Measurements from ENCODE around the gene SPEM3. TPM values are rescaled to one million over a fixed set of nuclear protein-coding genes. Genes with fewer than 3 reads are reported as not detected.

The SPEM3 gene
- total RNA-seq (not detected), polyA plus RNA-seq (not detected)

GRCh38 chr17:7428557-7428956, at the start of gene SPEM3:
Gene SPEM3 (plus strand): TSS chr17:7428857. CDS start chr17:7428903, 46 bp downstream.
- no peaks in the 10 kb centered on the region for H3K4me1 ChIP-seq
- intact Hi-C loops (cut with DNase I) = no loop called here
- no peak for FAIRE-seq
- TF ChIP-seq, protein P1, sequence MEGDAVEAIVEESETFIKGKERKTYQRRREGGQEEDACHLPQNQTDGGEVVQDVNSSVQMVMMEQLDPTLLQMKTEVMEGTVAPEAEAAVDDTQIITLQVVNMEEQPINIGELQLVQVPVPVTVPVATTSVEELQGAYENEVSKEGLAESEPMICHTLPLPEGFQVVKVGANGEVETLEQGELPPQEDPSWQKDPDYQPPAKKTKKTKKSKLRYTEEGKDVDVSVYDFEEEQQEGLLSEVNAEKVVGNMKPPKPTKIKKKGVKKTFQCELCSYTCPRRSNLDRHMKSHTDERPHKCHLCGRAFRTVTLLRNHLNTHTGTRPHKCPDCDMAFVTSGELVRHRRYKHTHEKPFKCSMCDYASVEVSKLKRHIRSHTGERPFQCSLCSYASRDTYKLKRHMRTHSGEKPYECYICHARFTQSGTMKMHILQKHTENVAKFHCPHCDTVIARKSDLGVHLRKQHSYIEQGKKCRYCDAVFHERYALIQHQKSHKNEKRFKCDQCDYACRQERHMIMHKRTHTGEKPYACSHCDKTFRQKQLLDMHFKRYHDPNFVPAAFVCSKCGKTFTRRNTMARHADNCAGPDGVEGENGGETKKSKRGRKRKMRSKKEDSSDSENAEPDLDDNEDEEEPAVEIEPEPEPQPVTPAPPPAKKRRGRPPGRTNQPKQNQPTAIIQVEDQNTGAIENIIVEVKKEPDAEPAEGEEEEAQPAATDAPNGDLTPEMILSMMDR (IDR thresholded peaks at IDR 0.05) = no peak
- WGBS, 2 donors = 46 to 64% methylated on average over 5 of the region's 5 CpGs
- no peak within 1 kb of the TSS for H3K4me3 ChIP-seq
- H3K27ac ChIP-seq = no peak within 1 kb of the TSS
- no peaks in the 10 kb centered on the region for H3K36me3 ChIP-seq
- ATAC-seq = no peak
- no peak for DNase-seq
- H3K27me3 ChIP-seq = no peaks in the 10 kb centered on the region
- H3K9me3 ChIP-seq = no peaks in the 10 kb centered on the region

DNA sequence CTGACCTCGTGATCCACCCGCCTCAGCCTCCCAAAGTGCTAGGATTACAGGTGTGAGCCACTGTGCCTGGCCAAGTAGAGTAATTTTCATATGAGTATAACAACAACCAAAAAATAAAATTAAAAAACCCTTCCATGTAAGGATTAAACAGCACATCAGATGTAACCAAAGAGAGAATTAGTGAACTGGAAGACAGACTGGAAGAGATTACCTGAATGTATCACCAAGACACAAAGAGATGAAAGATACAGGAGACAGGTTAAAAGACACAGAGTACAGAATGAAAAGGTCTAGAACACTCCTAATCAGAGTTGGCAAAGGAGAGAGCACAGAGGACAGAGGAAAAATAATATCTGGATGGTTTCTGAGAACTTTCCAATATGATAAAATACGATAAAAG, 49.5 kb upstream of the SPEM3 start:
- H3K27me3 ChIP-seq = no peaks in the 10 kb centered on the region
- H3K9me3 ChIP-seq = no peaks in the 10 kb centered on the region
- 92 to 97% methylated on average over 3 of the region's 3 CpGs for WGBS, 2 donors
- H3K4me3 ChIP-seq = no peak overlapping the region
- no peak overlapping the region for H3K27ac ChIP-seq
- no peak for FAIRE-seq
- ATAC-seq = no peak
- no peak for DNase-seq
- intact Hi-C loops (cut with DNase I) = no loop called here
- peaks cover 6 to 11% (median 8%) of the 10 kb centered on the region in 3 donors for H3K4me1 ChIP-seq
- TF ChIP-seq, protein P1 (IDR thresholded peaks at IDR 0.05) = no peak
- no peaks in the 10 kb centered on the region for H3K36me3 ChIP-seq

GRCh38 chr17:7380321-7380720, 48.3 kb upstream of the SPEM3 start:
- 4 to 6% methylated on average over 7 of the region's 7 CpGs for WGBS, 2 donors
- no peaks in the 10 kb centered on the region for H3K9me3 ChIP-seq
- FAIRE-seq (no peak), DNase-seq (peak; percentile 69 to 79 (median 78)), ATAC-seq (peak; percentile 65 to 85 (median 78))
- no peaks in the 10 kb centered on the region for H3K36me3 ChIP-seq
- peaks cover 6 to 11% (median 8%) of the 10 kb centered on the region in 3 donors for H3K4me1 ChIP-seq
- TF ChIP-seq, protein P1 (IDR thresholded peaks at IDR 0.05) = no peak
- H3K27ac ChIP-seq = peak overlapping the region; percentile 56 to 77 (median 74)
- intact Hi-C loops (cut with DNase I) = no loop called here
- peak overlapping the region; percentile 55 to 78 (median 64) for H3K4me3 ChIP-seq
- no peaks in the 10 kb centered on the region for H3K27me3 ChIP-seq

DNA sequence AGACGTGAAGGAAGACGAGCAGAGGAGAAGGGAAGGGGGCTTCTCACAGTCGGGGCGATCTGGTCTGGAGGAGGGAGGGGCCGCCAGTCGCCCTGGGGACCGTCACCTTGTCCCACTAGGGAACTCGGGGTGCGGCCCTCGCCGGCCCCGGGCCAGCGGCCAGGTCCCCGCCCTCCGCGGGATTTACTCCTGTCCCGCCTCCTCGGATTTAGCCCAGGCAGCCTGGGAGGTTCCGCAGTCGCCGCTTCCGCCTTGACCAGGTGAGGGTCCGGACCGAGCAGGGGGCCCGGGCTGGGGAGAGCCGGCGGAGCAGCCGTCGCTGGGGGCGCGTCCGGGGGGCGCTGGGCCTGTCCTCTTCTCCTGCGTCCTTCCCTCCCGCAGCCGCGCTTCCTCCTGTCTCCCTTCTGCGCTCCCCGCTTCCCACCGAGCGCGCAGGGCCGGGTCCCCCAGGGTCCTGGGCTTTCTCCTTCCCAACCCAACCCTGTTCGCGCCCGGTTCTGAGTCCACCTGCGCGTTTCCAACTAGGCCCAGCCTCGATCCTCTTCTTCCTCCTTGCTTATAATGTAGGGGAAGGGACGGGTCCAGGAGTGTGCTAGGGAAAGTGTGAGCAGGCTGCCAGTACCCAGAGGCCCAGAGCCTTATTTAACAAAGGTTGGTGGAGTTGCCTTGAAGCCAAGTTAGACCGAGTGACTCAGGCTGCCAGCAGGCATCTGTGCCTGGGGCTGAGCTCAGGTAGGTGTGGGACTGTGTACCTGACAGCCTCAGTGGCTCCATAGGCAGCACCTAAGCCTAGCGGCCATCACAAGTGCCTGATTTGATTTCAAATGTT, 47.6 kb upstream of the SPEM3 start, which contains the start of gene TNK1:
Gene TNK1, plus strand, starts transcription at position 235 of the 829 bp plus-strand sequence. CDS start 1,838 bp downstream, outside the sequence.
- ATAC-seq = peak; percentile 89 to 93 (median 90)
- Histone ChIP-seq H3K27ac (peak within 1 kb of the TSS; percentile 56 to 77 (median 74)), H3K36me3 (no peaks in the 10 kb centered on the region), H3K9me3 (no peaks in the 10 kb centered on the region), H3K27me3 (no peaks in the 10 kb centered on the region), H3K4me3 (peak within 1 kb of the TSS; percentile 55 to 78 (median 64)), H3K4me1 (peaks cover 6 to 11% (median 8%) of the 10 kb centered on the region in 3 donors)
- no peak for FAIRE-seq
- intact Hi-C loops (cut with DNase I) = no loop called here
- WGBS, 2 donors = 1% methylated on average over 48 to 52 of the region's 52 CpGs
- TF ChIP-seq, protein P1 (IDR thresholded peaks at IDR 0.05) = no peak
- peak; percentile 75 to 92 (median 82) for DNase-seq

- Histone ChIP-seq H3K36me3 (no peaks in the 10 kb centered on the region), H3K27me3 (no peaks in the 10 kb centered on the region), H3K4me3 (no peak overlapping the region), H3K27ac (no peak overlapping the region), H3K9me3 (no peaks in the 10 kb centered on the region), H3K4me1 (peaks cover 6 to 11% (median 8%) of the 10 kb centered on the region in 3 donors)
- DNase-seq = no peak
- no peak for FAIRE-seq
- ATAC-seq = no peak
- TF ChIP-seq, protein P1 (IDR thresholded peaks at IDR 0.05) = no peak
- intact Hi-C loops (cut with DNase I) = no loop called here
- 91 to 93% methylated on average over 10 of the region's 10 CpGs for whole genome bisulfite sequencing, 2 donors
Measured at GRCh38 chr17:7382901-7383300, 45.8 kb upstream of the SPEM3 start.
